Measurements from ENCODE around the gene BIRC7.

Gene BIRC7

DNA sequence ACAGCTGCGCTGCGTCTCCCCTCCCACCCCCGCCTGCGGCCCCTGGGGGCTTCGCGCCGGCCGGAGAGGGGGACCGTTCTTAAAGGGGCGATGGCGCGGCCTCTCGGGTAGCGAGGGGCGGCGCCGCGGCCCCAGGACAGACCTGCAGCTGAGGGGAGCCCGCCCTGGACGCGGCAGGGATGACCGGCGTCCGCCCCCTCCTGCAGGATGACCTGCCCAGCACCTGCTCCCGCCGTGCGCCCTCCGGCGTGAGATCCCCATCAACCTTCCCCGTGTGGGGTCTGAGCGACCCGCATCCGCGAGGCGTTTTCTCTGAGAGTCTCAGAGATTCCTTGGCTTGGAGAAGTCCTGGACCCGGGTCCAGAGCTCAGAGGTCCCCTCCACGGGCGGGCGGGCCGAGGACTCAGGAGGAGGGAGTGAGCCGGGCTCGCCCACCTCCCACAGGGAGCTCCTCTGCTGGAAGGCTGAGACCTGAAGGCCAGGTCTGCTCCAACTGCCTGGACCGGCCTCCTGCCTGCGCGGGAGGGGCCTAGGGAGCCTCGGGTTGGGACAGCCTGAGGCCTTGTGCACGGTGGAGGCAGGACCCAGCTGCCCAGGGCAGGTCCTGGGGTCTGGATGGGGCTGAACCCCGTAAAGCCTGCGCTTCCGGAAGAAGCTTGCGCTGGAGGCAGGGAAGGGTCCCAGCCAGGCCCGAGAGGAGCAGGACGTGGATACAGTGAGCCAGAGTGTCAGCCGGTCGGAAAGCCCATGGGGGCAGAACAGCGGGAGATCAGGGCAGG is 19.1 kb downstream of the BIRC7 start:
- Histone ChIP-seq H3K27me3 (peaks cover 0 to 92% of the 10 kb centered on the region in 2 donors), H3K4me1 (peaks cover 0 to 22% (median 16%) of the 10 kb centered on the region in 4 donors), H3K36me3 (no peaks in the 10 kb centered on the region), H3K4me3 (no peak overlapping the region), H3K27ac (no peak overlapping the region), H3K9me3 (no peaks in the 10 kb centered on the region)
- intact Hi-C loops (cut with DNase I; ENCODE audit: low total_unique reads), result loop anchor here (5.0 kb wide), 1 partner anchor 487 kb away; no protein-coding TSS in a partner anchor
- TF ChIP-seq, protein P1, sequence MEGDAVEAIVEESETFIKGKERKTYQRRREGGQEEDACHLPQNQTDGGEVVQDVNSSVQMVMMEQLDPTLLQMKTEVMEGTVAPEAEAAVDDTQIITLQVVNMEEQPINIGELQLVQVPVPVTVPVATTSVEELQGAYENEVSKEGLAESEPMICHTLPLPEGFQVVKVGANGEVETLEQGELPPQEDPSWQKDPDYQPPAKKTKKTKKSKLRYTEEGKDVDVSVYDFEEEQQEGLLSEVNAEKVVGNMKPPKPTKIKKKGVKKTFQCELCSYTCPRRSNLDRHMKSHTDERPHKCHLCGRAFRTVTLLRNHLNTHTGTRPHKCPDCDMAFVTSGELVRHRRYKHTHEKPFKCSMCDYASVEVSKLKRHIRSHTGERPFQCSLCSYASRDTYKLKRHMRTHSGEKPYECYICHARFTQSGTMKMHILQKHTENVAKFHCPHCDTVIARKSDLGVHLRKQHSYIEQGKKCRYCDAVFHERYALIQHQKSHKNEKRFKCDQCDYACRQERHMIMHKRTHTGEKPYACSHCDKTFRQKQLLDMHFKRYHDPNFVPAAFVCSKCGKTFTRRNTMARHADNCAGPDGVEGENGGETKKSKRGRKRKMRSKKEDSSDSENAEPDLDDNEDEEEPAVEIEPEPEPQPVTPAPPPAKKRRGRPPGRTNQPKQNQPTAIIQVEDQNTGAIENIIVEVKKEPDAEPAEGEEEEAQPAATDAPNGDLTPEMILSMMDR (IDR thresholded peaks at IDR 0.05), result no peak
- DNase-seq, result no peak

DNA sequence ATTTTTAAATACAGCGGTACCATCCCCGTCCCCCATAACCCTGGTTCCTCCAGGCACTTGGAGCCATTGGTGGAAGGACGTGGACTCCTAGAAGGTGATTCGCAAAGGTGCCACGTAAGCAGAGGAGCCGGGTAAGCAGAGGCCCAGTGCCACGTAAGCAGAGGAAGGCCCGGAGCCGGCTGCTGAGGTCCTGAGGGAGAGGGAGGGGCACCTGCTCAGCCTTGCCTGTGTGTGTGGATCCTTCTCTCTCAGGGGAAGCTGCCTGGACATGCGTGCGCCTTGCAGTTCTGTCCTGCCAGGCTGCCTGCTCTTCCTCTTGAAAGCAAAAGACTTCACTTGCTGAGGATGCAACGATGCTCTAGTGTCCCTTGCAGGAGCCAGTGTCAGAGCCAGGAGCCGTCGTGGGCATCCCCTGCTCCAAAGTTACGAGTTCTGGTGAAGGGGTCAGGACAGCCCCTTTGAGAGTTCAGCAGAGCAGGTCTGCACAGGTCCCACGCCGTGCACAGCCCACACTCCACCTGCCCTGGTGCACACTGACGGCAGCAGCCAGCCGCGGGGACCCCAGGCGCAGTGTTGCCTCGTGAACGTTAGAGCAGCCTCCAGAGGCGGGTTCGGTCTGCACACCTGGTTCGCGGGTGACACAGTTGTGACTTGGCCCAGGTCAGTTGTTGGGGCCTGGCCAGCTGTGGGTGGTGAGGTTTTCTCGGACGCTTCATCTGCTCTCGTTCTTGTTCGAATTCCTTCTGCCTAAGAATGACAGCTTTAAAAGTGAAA is 20.4 kb downstream of the BIRC7 start:
- H3K4me3 ChIP-seq, result no peak overlapping the region
- H3K27me3 ChIP-seq, result peaks cover 0 to 92% of the 10 kb centered on the region in 2 donors
- intact Hi-C loops (cut with DNase I; ENCODE audit: low total_unique reads), result loop anchor here (5.0 kb wide), 1 partner anchor 489 kb away; no protein-coding TSS in a partner anchor
- TF ChIP-seq, protein P1 (IDR thresholded peaks at IDR 0.05), result no peak
- no peaks in the 10 kb centered on the region for H3K36me3 ChIP-seq
- no peak overlapping the region for H3K27ac ChIP-seq
- DNase-seq, result no peak
- H3K9me3 ChIP-seq, result no peaks in the 10 kb centered on the region
- H3K4me1 ChIP-seq, result peaks cover 0 to 22% (median 16%) of the 10 kb centered on the region in 4 donors

DNA sequence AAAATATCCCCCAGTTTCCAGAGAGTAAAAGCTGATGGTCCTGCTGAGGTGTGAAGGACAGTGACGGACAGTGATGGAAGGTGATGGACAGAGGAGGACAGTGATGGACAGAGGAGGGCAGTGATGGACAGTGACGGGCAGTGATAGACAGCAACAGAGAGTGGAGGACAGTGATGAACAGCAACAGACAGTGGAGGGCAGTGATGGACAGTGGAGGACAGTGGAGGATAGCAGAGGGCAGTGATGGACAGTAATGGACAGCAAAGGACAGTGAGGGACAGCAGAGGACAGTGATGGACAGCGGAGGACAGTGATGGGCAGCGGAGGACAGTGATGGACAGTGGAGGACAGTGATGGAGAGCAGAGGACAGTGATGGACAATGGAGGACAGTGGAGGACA is 21.2 kb downstream of the BIRC7 start:
- no peak for DNase-seq
- H3K4me3 ChIP-seq, result no peak overlapping the region
- intact Hi-C loops (cut with DNase I; ENCODE audit: low total_unique reads), result loop anchor here (5.0 kb wide), 1 partner anchor 490 kb away; no protein-coding TSS in a partner anchor
- H3K36me3 ChIP-seq, result no peaks in the 10 kb centered on the region
- TF ChIP-seq, protein P1 (IDR thresholded peaks at IDR 0.05), result no peak
- peaks cover 0 to 22% (median 16%) of the 10 kb centered on the region in 4 donors for H3K4me1 ChIP-seq
- no peak overlapping the region for H3K27ac ChIP-seq
- no peaks in the 10 kb centered on the region for H3K9me3 ChIP-seq
- peaks cover 0 to 94% of the 10 kb centered on the region in 2 donors for H3K27me3 ChIP-seq

DNA sequence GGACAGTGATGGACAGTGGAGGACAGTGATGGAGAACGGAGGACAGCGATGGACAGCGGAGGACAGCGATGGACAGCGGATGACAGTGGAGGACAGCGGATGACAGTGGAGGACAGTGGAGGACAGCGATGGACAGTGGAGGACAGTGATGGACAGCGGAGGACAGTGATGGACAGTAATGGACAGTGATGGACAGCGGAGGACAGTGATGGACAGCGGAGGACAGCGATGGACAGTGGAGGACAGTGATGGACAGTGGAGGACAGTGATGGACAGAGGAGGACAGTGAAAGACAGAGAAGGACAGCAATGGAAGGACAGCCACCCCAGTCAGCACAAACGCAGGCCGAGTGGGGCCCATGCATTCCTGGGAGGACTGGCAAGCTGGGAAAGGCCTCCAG is 21.9 kb downstream of the BIRC7 start:
- Histone ChIP-seq H3K9me3 (no peaks in the 10 kb centered on the region), H3K27me3 (peaks cover 0 to 94% of the 10 kb centered on the region in 2 donors), H3K27ac (no peak overlapping the region), H3K36me3 (no peaks in the 10 kb centered on the region), H3K4me3 (no peak overlapping the region), H3K4me1 (peaks cover 0 to 22% (median 16%) of the 10 kb centered on the region in 4 donors)
- intact Hi-C loops (cut with DNase I; ENCODE audit: low total_unique reads), result loop anchor here (5.0 kb wide), 1 partner anchor 490 kb away; no protein-coding TSS in a partner anchor
- TF ChIP-seq, protein P1 (IDR thresholded peaks at IDR 0.05), result no peak
- no peak for DNase-seq

DNA sequence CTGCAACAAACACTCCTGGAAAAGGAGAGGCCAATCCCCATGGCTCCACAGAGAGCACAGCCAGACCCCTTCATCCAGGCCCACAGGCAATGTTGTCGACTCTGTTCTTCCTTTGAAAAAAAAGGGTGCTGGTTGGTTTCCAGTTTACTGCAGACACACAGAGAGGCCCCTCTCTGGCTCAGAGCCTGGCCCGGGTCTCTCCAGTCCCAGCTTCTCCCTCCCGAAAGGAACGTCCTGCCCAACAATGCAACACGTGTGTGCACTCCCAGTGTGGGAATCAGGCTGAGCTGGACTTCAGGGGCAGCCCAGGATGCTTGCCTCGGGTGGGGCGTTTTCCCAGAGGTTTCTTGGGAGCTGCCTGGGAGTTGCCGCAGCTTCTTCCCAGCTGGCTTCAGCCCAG is 23.1 kb downstream of the BIRC7 start:
- H3K4me1 ChIP-seq, result peaks cover 0 to 14% (median 9%) of the 10 kb centered on the region in 4 donors
- H3K4me3 ChIP-seq, result no peak overlapping the region
- no peak for DNase-seq
- intact Hi-C loops (cut with DNase I; ENCODE audit: low total_unique reads), result loop anchor here (5.0 kb wide), 1 partner anchor 491 kb away; no protein-coding TSS in a partner anchor
- H3K27ac ChIP-seq, result no peak overlapping the region
- no peaks in the 10 kb centered on the region for H3K9me3 ChIP-seq
- H3K36me3 ChIP-seq, result no peaks in the 10 kb centered on the region
- H3K27me3 ChIP-seq, result peaks cover 0 to 94% of the 10 kb centered on the region in 2 donors
- TF ChIP-seq, protein P1 (IDR thresholded peaks at IDR 0.05), result no peak
